T-cell (primary cell): ENCODE measurements around the gene SLCO2A1. TPM values are rescaled to one million over a fixed set of nuclear protein-coding genes. Genes with fewer than 3 reads are reported as not detected.

Experiments used
- ATAC-seq, 4 experiments: fragments of 200-7000 bp in 3 of 4; fragments of 150-1000 bp in 1 of 4; cut with Tn5 transposase; replicated peaks in 1 of 4; 1 replicate in 3 of 4; 2 replicates in 1 of 4; pipeline ENCODE4 v1.10.0; 2021; ENCODE audit warnings: moderate library complexity in 3 of 4, mild to moderate bottlenecking in 2 of 4, moderate number of reproducible peaks in 1 of 4
- CTCF ChIA-PET, 2 donors: fragments of 300-600 bp; sonication (Branson Sonifier 250); formaldehyde crosslinking; loops; one replicate each; lab custom pipeline; 2022; ENCODE audit warnings: antibody characterized with exemption in 2 of 2; lab: Charles Lee
- POLR2A ChIA-PET, 2 donors: fragments of 300-600 bp; sonication (Branson Sonifier 250); formaldehyde crosslinking; loops; one replicate each; lab custom pipeline; 2022; ENCODE audit warnings: antibody characterized with exemption in 2 of 2; lab: Charles Lee
- DNase-seq, 35 experiments: peaks; one replicate each; pipeline versions ENCODE4 v3.0.0 to v3.0.0-alpha.2; 2013 to 2023
- H3K27ac ChIP-seq: one replicate; pipeline ENCODE4 v1.5.1; 2013; ENCODE audit warnings: low read length
- H3K27me3 ChIP-seq, 2 experiments: replicated peaks in 1 of 2; 1 replicate in 1 of 2; 2 replicates in 1 of 2; pipeline versions ENCODE4 v1.6.1 to v1.7.0; 2013; ENCODE audit warnings: low read length in 1 of 2, mixed read lengths in 1 of 2; ENCODE audit not compliant: control insufficient read depth in 2 of 2, insufficient read depth in 2 of 2; ENCODE audit errors: extremely low read depth in 1 of 2
- H3K36me3 ChIP-seq, 2 donors: 1 replicate in 1 of 2; 2 replicates in 1 of 2; pipeline versions ENCODE4 v1.6.1 to v1.7.0; 2013; ENCODE audit warnings: low read length in 1 of 2; ENCODE audit not compliant: control insufficient read depth in 2 of 2, insufficient read depth in 1 of 2; ENCODE audit errors: extremely low read depth in 1 of 2
- H3K4me1 ChIP-seq, 2 experiments: 1 replicate in 1 of 2; 2 replicates in 1 of 2; pipeline versions ENCODE4 v1.6.1 to v1.7.0; 2013; ENCODE audit warnings: low read length in 2 of 2, mixed read lengths in 1 of 2; ENCODE audit not compliant: insufficient read depth in 2 of 2, control insufficient read depth in 1 of 2; ENCODE audit errors: extremely low read depth in 1 of 2
- H3K4me3 ChIP-seq, 2 donors: 1 replicate in 1 of 2; 2 replicates in 1 of 2; pipeline versions ENCODE4 v1.5.1 to v1.7.0; 2013; ENCODE audit warnings: mild to moderate bottlenecking in 2 of 2, low read length in 1 of 2, moderate library complexity in 1 of 2; ENCODE audit not compliant: control insufficient read depth in 1 of 2; ENCODE audit errors: extremely low read depth in 1 of 2
- H3K9me3 ChIP-seq: 2 replicates; pipeline ENCODE4 v1.7.0; 2013
- H3K27ac Mint-ChIP-seq, 2 donors: one replicate each; pipeline ENCODE4 v1.8.0; 2020 to 2021; ENCODE audit warnings: mild to moderate bottlenecking in 2 of 2, mixed read lengths in 2 of 2
- H3K27me3 Mint-ChIP-seq, 2 donors: one replicate each; pipeline ENCODE4 v1.8.0; 2021 to 2022; ENCODE audit warnings: mixed read lengths in 2 of 2
- H3K36me3 Mint-ChIP-seq: one replicate; pipeline ENCODE4 v1.8.0; 2021; ENCODE audit warnings: mixed read lengths
- H3K4me1 Mint-ChIP-seq, 3 donors: one replicate each; pipeline ENCODE4 v1.8.0; 2020 to 2022; ENCODE audit warnings: mixed read lengths in 3 of 3, mild to moderate bottlenecking in 1 of 3
- H3K4me3 Mint-ChIP-seq, 3 donors: one replicate each; pipeline ENCODE4 v1.8.0; 2020 to 2022; ENCODE audit warnings: mild to moderate bottlenecking in 3 of 3, mixed read lengths in 3 of 3, moderate library complexity in 3 of 3
- H3K9me3 Mint-ChIP-seq, 3 donors: one replicate each; pipeline ENCODE4 v1.8.0; 2020 to 2022; ENCODE audit warnings: mixed read lengths in 3 of 3
- WGBS: methylation state at CpG from one replicate; pipeline ENCODE4 v1.1.5; 2013; ENCODE audit warnings: missing lambda C conversion rate; ENCODE audit not compliant: insufficient coverage; 5-methylcytosine and 5-hydroxymethylcytosine counted together
- total RNA-seq, 35 experiments: library from RNA in 6 of 35; stranded (reverse) in 6 of 35; fragments of 120-200 nt in 1 of 35; gene quantifications; one replicate each; pipeline versions ENCODE4 v1.2.1 to v1.2.4 and lab custom pipeline; 2013 to 2026

Gene SLCO2A1
- total RNA-seq, 5 donors from 2014 or later (not counting 1 experiment from before 2014, with no cell fraction given), result 0.18 to 0.39 (median 0.25) TPM; not detected in 2

DNA sequence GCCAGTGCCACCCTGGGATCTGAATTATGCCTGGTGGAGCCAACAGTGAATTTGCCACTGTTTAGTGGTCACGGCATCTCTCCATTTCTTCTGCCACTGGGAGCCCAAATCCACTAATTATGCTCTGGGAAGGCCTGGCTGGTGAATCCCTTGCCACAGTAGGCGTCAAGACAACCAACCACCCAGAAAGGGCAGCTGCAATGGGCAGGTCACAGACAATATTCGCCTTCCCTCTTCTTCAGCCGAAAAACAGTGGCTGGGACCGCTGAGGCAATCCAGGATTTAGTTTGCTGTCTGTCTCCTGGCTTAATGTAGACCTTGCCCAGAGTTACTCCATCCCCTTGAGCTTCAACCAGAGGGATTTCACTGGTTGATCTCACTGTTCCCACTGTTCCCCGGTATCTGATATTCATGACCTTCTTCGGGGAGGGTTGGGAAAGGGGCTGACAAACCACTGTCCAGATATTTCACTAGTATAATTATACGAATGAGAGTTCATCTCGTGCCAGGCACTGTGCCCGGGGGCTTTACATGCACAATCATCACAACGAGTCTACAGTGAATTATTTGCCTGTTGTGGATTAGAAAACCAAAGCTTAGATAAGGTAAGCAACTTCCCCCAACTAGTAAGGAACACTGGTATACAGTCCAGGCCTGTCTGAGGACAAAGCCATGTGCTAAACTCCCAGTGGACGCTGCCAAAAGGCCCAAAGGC, 84.2 kb downstream of the SLCO2A1 start:
- Histone ChIP-seq H3K27ac (no peak overlapping the region), H3K36me3 (no peaks in the 10 kb centered on the region), H3K9me3 (no peaks in the 10 kb centered on the region), H3K4me1 (peaks cover 0 to 6% of the 10 kb centered on the region in 2 experiments), H3K4me3 (no peak overlapping the region), H3K27me3 (peaks cover 0 to 7% of the 10 kb centered on the region in 2 experiments)
- H3K36me3 Mint-ChIP-seq, result no peaks in the 10 kb centered on the region
- peaks cover 9 to 17% (median 11%) of the 10 kb centered on the region in 3 donors for H3K4me1 Mint-ChIP-seq
- H3K27ac Mint-ChIP-seq, result no peak overlapping the region
- no peaks in the 10 kb centered on the region for H3K9me3 Mint-ChIP-seq
- CTCF ChIA-PET, result no interaction called here
- POLR2A ChIA-PET, result no interaction called here
- H3K27me3 Mint-ChIP-seq, result peaks cover 0 to 8% of the 10 kb centered on the region in 2 donors
- DNase-seq (no peak), ATAC-seq (no peak)
- 86% methylated on average over 4 of the region's 12 CpGs for WGBS
- no peak overlapping the region for H3K4me3 Mint-ChIP-seq

- ChIA-PET POLR2A (no interaction called here), CTCF (no interaction called here)
- Histone ChIP-seq H3K27ac (no peak overlapping the region), H3K9me3 (no peaks in the 10 kb centered on the region), H3K27me3 (peaks cover 0 to 7% of the 10 kb centered on the region in 2 experiments), H3K36me3 (no peaks in the 10 kb centered on the region), H3K4me1 (peaks cover 0 to 6% of the 10 kb centered on the region in 2 experiments), H3K4me3 (no peak overlapping the region)
- no peak overlapping the region for H3K27ac Mint-ChIP-seq
- WGBS, result 74% methylated on average over 9 of the region's 13 CpGs
- DNase-seq (no peak), ATAC-seq (no peak)
- H3K27me3 Mint-ChIP-seq, result peaks cover 0 to 8% of the 10 kb centered on the region in 2 donors
- H3K36me3 Mint-ChIP-seq, result no peaks in the 10 kb centered on the region
- no peak overlapping the region for H3K4me3 Mint-ChIP-seq
- H3K9me3 Mint-ChIP-seq, result no peaks in the 10 kb centered on the region
- H3K4me1 Mint-ChIP-seq, result peaks cover 9 to 17% (median 11%) of the 10 kb centered on the region in 3 donors
Observed at GRCh38 chr3:133944641-133945380, 84.9 kb downstream of the SLCO2A1 start.

GRCh38 chr3:133944181-133944580, 85.5 kb downstream of the SLCO2A1 start:
- Mint-ChIP-seq H3K4me1 (peaks cover 9 to 17% (median 11%) of the 10 kb centered on the region in 3 donors), H3K36me3 (no peaks in the 10 kb centered on the region), H3K27ac (no peak overlapping the region), H3K27me3 (peaks cover 0 to 8% of the 10 kb centered on the region in 2 donors), H3K9me3 (no peaks in the 10 kb centered on the region), H3K4me3 (no peak overlapping the region)
- no peak overlapping the region for H3K4me3 ChIP-seq
- WGBS, result no CpG with 5 or more reads among the region's 2 CpGs
- CTCF ChIA-PET, result no interaction called here
- ATAC-seq (no peak), DNase-seq (no peak)
- H3K9me3 ChIP-seq, result no peaks in the 10 kb centered on the region
- peaks cover 0 to 6% of the 10 kb centered on the region in 2 experiments for H3K4me1 ChIP-seq
- POLR2A ChIA-PET, result no interaction called here
- no peaks in the 10 kb centered on the region for H3K36me3 ChIP-seq
- H3K27ac ChIP-seq, result no peak overlapping the region
- peaks cover 0 to 7% of the 10 kb centered on the region in 2 experiments for H3K27me3 ChIP-seq

DNA sequence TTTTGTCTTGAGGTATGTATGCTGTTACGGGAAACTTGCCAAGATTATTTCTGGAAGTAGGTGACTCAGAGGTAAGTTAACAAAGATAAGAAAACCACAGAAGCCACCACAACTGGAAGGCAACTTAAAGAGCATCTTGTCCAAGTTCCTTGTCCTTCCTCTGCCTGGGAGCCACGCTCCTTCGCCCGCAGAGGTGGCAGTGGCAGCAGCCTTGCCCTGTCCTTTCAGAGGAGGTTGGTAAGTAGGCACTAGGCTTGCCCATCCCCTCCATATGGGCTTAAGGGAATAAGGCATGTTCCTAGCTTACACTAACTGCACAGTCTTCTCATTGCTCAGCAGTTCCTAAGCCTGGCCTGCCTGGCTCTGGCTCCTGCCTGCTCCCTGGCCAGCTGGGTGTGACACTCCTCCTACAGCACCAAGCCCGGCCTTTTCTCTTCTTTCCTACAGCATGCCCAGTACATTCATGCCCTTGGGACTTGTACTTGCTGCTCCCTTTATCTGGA, 86.0 kb downstream of the SLCO2A1 start:
- 71% methylated on average over 1 of the region's 5 CpGs for WGBS
- Histone ChIP-seq H3K27ac (no peak overlapping the region), H3K9me3 (no peaks in the 10 kb centered on the region), H3K27me3 (peaks cover 0 to 7% of the 10 kb centered on the region in 2 experiments), H3K4me1 (peaks cover 0 to 6% of the 10 kb centered on the region in 2 experiments), H3K4me3 (no peak overlapping the region), H3K36me3 (no peaks in the 10 kb centered on the region)
- Mint-ChIP-seq H3K36me3 (no peaks in the 10 kb centered on the region), H3K9me3 (no peaks in the 10 kb centered on the region), H3K4me1 (peaks cover 9 to 17% (median 11%) of the 10 kb centered on the region in 3 donors), H3K27me3 (peaks cover 0 to 8% of the 10 kb centered on the region in 2 donors), H3K4me3 (no peak overlapping the region), H3K27ac (no peak overlapping the region)
- ChIA-PET CTCF (no interaction called here), POLR2A (no interaction called here)
- DNase-seq (no peak), ATAC-seq (no peak)

DNA sequence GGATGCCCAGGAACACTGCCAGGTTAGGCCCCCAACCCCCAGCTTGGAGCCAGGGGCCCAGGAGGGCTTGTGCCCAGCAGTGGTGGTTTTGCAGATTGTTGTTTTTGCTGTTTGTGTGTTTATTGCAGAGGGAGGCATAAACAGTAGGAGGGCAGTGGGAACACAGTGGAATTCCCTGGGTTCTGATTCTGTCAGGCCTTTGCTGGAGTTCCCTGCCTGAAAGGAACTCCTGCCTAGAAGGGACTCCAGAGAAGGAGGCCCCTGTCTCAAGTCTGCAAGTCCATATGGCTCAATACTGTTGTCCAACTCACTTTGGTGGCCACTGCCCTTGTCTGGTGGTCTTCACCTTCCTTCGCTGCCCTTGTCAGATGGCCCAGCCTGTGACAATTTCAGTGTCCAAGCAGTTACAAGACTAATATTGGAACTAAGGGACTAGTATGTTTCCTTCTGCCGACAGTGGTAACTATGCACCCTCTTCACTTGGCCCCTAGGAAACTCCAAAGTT, 86.6 kb downstream of the SLCO2A1 start:
- Mint-ChIP-seq H3K27ac (no peak overlapping the region), H3K9me3 (no peaks in the 10 kb centered on the region), H3K27me3 (peaks cover 0 to 8% of the 10 kb centered on the region in 2 donors), H3K4me1 (peaks cover 9 to 17% (median 11%) of the 10 kb centered on the region in 3 donors), H3K36me3 (no peaks in the 10 kb centered on the region), H3K4me3 (no peak overlapping the region)
- ATAC-seq (no peak), DNase-seq (no peak)
- Histone ChIP-seq H3K27ac (no peak overlapping the region), H3K4me3 (no peak overlapping the region), H3K4me1 (peaks cover 0 to 6% of the 10 kb centered on the region in 2 experiments), H3K9me3 (no peaks in the 10 kb centered on the region), H3K36me3 (no peaks in the 10 kb centered on the region), H3K27me3 (peaks cover 0 to 8% of the 10 kb centered on the region in 2 experiments)
- CTCF ChIA-PET, result no interaction called here
- 83% methylated on average over 1 of the region's 2 CpGs for WGBS
- POLR2A ChIA-PET, result no interaction called here

DNA sequence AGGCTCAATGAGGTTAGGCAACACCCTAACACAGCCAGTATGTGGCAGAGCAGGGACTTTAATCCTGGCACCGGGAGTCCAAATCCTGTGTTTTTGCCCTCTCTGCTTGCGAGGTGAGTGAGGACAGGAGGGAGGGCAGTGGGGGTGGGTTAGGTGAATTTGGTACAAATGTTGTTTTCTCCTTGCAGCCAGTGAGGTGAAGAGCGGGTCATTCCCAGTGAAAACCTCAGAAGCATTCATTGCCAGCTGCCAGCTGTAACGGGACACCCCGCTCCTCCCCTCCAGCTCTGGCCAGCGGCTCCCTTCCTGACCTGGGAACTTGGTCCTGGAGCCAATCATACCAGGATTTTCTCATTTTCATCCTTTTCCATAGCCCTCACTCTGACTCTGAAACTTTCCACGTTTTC, 88.3 kb downstream of the SLCO2A1 start:
- Histone ChIP-seq H3K27ac (no peak overlapping the region), H3K4me1 (peaks cover 0 to 6% of the 10 kb centered on the region in 2 experiments), H3K27me3 (peaks cover 0 to 11% of the 10 kb centered on the region in 2 experiments), H3K36me3 (no peaks in the 10 kb centered on the region), H3K4me3 (no peak overlapping the region), H3K9me3 (no peaks in the 10 kb centered on the region)
- Mint-ChIP-seq H3K27me3 (peaks cover 0 to 8% of the 10 kb centered on the region in 2 donors), H3K36me3 (no peaks in the 10 kb centered on the region), H3K27ac (no peak overlapping the region), H3K4me1 (peaks cover 7 to 17% (median 11%) of the 10 kb centered on the region in 3 donors), H3K9me3 (no peaks in the 10 kb centered on the region), H3K4me3 (no peak overlapping the region)
- 86% methylated on average over 6 of the region's 7 CpGs for WGBS
- ChIA-PET CTCF (interaction anchor here in 1 of 2 donors (0.5 kb wide), 1 partner anchor 422 kb away, joined by 3 read pairs; no protein-coding TSS in a partner anchor), POLR2A (no interaction called here)
- DNase-seq (no peak), ATAC-seq (no peak)
